Erythroblast (primary cell): Measurements from ENCODE around the gene STATH.
"Not testable (repeated sequence)": the region's sequence is repeated elsewhere in the genome, so short reads cannot be mapped to it uniquely, and the experiment has no call there.

ENCODE experiments used
- GATA1 ChIP-seq: IDR thresholded peaks from 2 replicates; pipeline ENCODE4 v1.6.1; 2011; ENCODE audit warnings: low read depth, mild to moderate bottlenecking, control low read depth, low read length, moderate library complexity
- POLR2A ChIP-seq: IDR thresholded peaks from 2 replicates; pipeline ENCODE4 v1.6.1; 2011; ENCODE audit warnings: mild to moderate bottlenecking, low read length

- TF ChIP-seq POLR2A, GATA1: not testable (repeated sequence)
Measured at GRCh38 chr4:70050138-70050537, 54.4 kb downstream of the STATH start, which contains the start of gene HTN1.
